H1 (cell line): Measurements from ENCODE around the gene COX6A2. TPM values are rescaled to one million over a fixed set of nuclear protein-coding genes. Genes with fewer than 3 reads are reported as not detected.

ENCODE experiments used
- CTCF ChIA-PET: fragments of 300-600 bp; sonication (Branson Sonifier 250); formaldehyde crosslinking; loops from one replicate; lab custom pipeline; 2021; ENCODE audit not compliant: partially characterized antibody; lab: Charles Lee
- POLR2A ChIA-PET: fragments of 300-600 bp; sonication (Branson Sonifier 250); formaldehyde crosslinking; loops from one replicate; lab custom pipeline; 2021; ENCODE audit warnings: inconsistent platforms; ENCODE audit not compliant: partially characterized antibody; lab: Charles Lee
- DNase-seq, 2 experiments: peaks; one replicate each; pipeline versions ENCODE4 v3.0.0 to v3.0.0-alpha.2; 2010 to 2022; ENCODE audit warnings: low spot score in 2 of 2, low read depth in 1 of 2, mixed read lengths in 1 of 2
- FAIRE-seq: peaks from 2 replicates; lab custom pipeline; 2011; peaks lifted over from hg19 to GRCh38; lab: Jason Lieb, UNC
- H2AFZ ChIP-seq: 2 replicates; pipeline ENCODE4 v1.8.1; 2012; ENCODE audit warnings: low read length, inconsistent platforms
- H2AK5ac ChIP-seq: 2 replicates; pipeline ENCODE4 v1.6.1; 2013; ENCODE audit warnings: low read depth, low read length
- H2BK120ac ChIP-seq: replicated peaks from 2 replicates; pipeline ENCODE3; 2013; ENCODE audit warnings: low read depth, low read length, inconsistent platforms
- H2BK12ac ChIP-seq: 2 replicates; pipeline ENCODE4 v1.6.1; 2013; ENCODE audit warnings: low read depth, low read length
- H2BK15ac ChIP-seq: 2 replicates; pipeline ENCODE4 v1.6.1; 2013; ENCODE audit warnings: low read length
- H2BK20ac ChIP-seq: 2 replicates; pipeline ENCODE4 v1.6.1; 2013; ENCODE audit warnings: low read length
- H2BK5ac ChIP-seq: 2 replicates; pipeline ENCODE4 v1.6.1; 2013; ENCODE audit warnings: low read depth, low read length
- H3K14ac ChIP-seq: 2 replicates; pipeline ENCODE4 v1.6.1; 2013; ENCODE audit warnings: inconsistent platforms; ENCODE audit not compliant: insufficient read length
- H3K18ac ChIP-seq: 2 replicates; pipeline ENCODE4 v1.6.1; 2013; ENCODE audit warnings: low read length; ENCODE audit errors: extremely low read depth
- H3K23ac ChIP-seq: 2 replicates; pipeline ENCODE4 v1.6.1; 2013; ENCODE audit warnings: inconsistent platforms; ENCODE audit not compliant: insufficient read length
- H3K23me2 ChIP-seq: 2 replicates; pipeline ENCODE4 v1.6.1; 2013; ENCODE audit warnings: low read depth, low read length
- H3K27ac ChIP-seq: 2 replicates; pipeline ENCODE4 v1.6.1; 2011; ENCODE audit warnings: low read depth, low read length, inconsistent platforms
- H3K27me3 ChIP-seq, 4 experiments: replicated peaks in 1 of 4; 1 replicate in 1 of 4; 2 replicates in 3 of 4; pipeline versions ENCODE4 v1.6.1 to v1.8.1; 2011 to 2013; ENCODE audit warnings: low read length in 3 of 4, mild to moderate bottlenecking in 3 of 4, inconsistent platforms in 2 of 4, mixed read lengths in 2 of 4, moderate library complexity in 1 of 4; ENCODE audit not compliant: control insufficient read depth in 3 of 4, insufficient read depth in 3 of 4; ENCODE audit errors: extremely low read depth in 1 of 4
- H3K36me3 ChIP-seq, 4 experiments: 2 replicates each; pipeline versions ENCODE4 v1.6.1 to v1.8.1; 2011 to 2013; ENCODE audit warnings: mild to moderate bottlenecking in 4 of 4, low read length in 3 of 4, moderate library complexity in 2 of 4, control low read depth in 1 of 4, inconsistent platforms in 1 of 4; ENCODE audit not compliant: insufficient read depth in 4 of 4, control insufficient read depth in 2 of 4
- H3K4ac ChIP-seq: replicated peaks from 2 replicates; pipeline ENCODE3; 2013; ENCODE audit warnings: low read length, low read depth, mixed read lengths, inconsistent platforms; ENCODE audit not compliant: insufficient read length
- H3K4me1 ChIP-seq, 4 experiments: replicated peaks in 1 of 4; 1 replicate in 1 of 4; 2 replicates in 3 of 4; pipeline versions ENCODE4 v1.6.1 to v1.8.1; 2011 to 2013; ENCODE audit warnings: low read length in 3 of 4, inconsistent platforms in 2 of 4, mixed read lengths in 1 of 4; ENCODE audit not compliant: insufficient read depth in 4 of 4, control insufficient read depth in 3 of 4
- H3K4me2 ChIP-seq, 2 experiments: 2 replicates each; pipeline versions ENCODE4 v1.6.1 to v1.8.1; 2011 to 2013; ENCODE audit warnings: low read depth in 2 of 2, low read length in 2 of 2, control low read depth in 1 of 2, inconsistent platforms in 1 of 2, mild to moderate bottlenecking in 1 of 2; ENCODE audit not compliant: insufficient read depth in 1 of 2
- H3K4me3 ChIP-seq, 4 experiments: fragments of 200-600, 300-600 bp in 1 of 4; sonication (generic), shearing (Covaris generic), sonication (Bioruptor Twin) in 1 of 4; 2 replicates each; pipeline versions ENCODE4 v1.5.1 to v1.8.1; 2011 to 2016; ENCODE audit warnings: low read length in 4 of 4, low read depth in 3 of 4, control low read depth in 2 of 4, inconsistent platforms in 2 of 4, mild to moderate bottlenecking in 2 of 4, mixed read lengths in 1 of 4, moderate library complexity in 1 of 4; ENCODE audit not compliant: insufficient read depth in 2 of 4; ENCODE audit errors: extremely low read depth in 1 of 4
- H3K56ac ChIP-seq: replicated peaks from 2 replicates; pipeline ENCODE3; 2013; ENCODE audit warnings: low read depth, mild to moderate bottlenecking, mixed read lengths, low read length, inconsistent platforms; ENCODE audit not compliant: insufficient read length
- H3K79me1 ChIP-seq: 2 replicates; pipeline ENCODE4 v1.6.1; 2013; ENCODE audit warnings: low read depth, low read length, control low read depth
- H3K79me2 ChIP-seq, 2 experiments: 2 replicates each; pipeline versions ENCODE4 v1.6.1 to v1.8.1; 2012 to 2013; ENCODE audit warnings: low read length in 2 of 2, mild to moderate bottlenecking in 2 of 2, inconsistent platforms in 1 of 2; ENCODE audit not compliant: insufficient read depth in 2 of 2, control insufficient read depth in 1 of 2
- H3K9ac ChIP-seq, 4 experiments: replicated peaks in 1 of 4; 1 replicate in 1 of 4; 2 replicates in 3 of 4; pipeline versions ENCODE4 v1.6.1 to v1.8.1; 2011 to 2013; ENCODE audit warnings: low read depth in 3 of 4, low read length in 3 of 4, control low read depth in 2 of 4, mild to moderate bottlenecking in 2 of 4, moderate library complexity in 2 of 4, inconsistent platforms in 1 of 4; ENCODE audit errors: extremely low read depth in 1 of 4
- H3K9me3 ChIP-seq, 2 experiments: 2 replicates each; pipeline versions ENCODE4 v1.6.1 to v1.8.1; 2012 to 2013; ENCODE audit warnings: mild to moderate bottlenecking in 2 of 2, moderate library complexity in 2 of 2, control low read depth in 1 of 2, inconsistent platforms in 1 of 2, low read depth in 1 of 2, low read length in 1 of 2, mixed read lengths in 1 of 2; ENCODE audit not compliant: insufficient read depth in 2 of 2
- H4K20me1 ChIP-seq, 2 experiments: replicated peaks in 1 of 2; 2 replicates each; pipeline versions ENCODE3 to v1.8.1; 2011 to 2013; ENCODE audit warnings: inconsistent platforms in 2 of 2, low read length in 2 of 2, mild to moderate bottlenecking in 1 of 2; ENCODE audit not compliant: insufficient read depth in 2 of 2, control insufficient read depth in 1 of 2
- H4K5ac ChIP-seq: 2 replicates; pipeline ENCODE4 v1.6.1; 2013; ENCODE audit warnings: low read length, low read depth, mixed read lengths, inconsistent platforms; ENCODE audit not compliant: insufficient read length
- H4K8ac ChIP-seq: 2 replicates; pipeline ENCODE4 v1.8.0; 2013; ENCODE audit warnings: mild to moderate bottlenecking, moderate library complexity, low read length, inconsistent platforms; ENCODE audit not compliant: insufficient read depth; ENCODE audit errors: extremely low read depth
- H4K91ac ChIP-seq: replicated peaks from 2 replicates; pipeline ENCODE3; 2013; ENCODE audit warnings: low read length, mixed read lengths, inconsistent platforms; ENCODE audit not compliant: insufficient read length
- ATF2 ChIP-seq: IDR thresholded peaks from 2 replicates; pipeline ENCODE4 v1.6.1; 2012; ENCODE audit warnings: low read length, inconsistent platforms
- RFX5 ChIP-seq: IDR thresholded peaks from 2 replicates; pipeline ENCODE4 v1.6.1; 2011; ENCODE audit warnings: low read depth, low read length, improper control_type of control experiment, borderline replicate concordance
- TAF7 ChIP-seq: optimal IDR thresholded peaks from 2 replicates; pipeline ENCODE3; 2011; ENCODE audit warnings: low read depth, mild to moderate bottlenecking, inconsistent platforms, low read length, moderate library complexity, borderline replicate concordance
- WGBS, 2 experiments: shearing (Covaris generic) in 1 of 2; methylation state at CpG; one replicate each; pipeline versions ENCODE4 v1.1.6 to v1.1.7; 2013 to 2015; ENCODE audit warnings: low lambda C conversion rate in 2 of 2, mixed read lengths in 2 of 2, inconsistent platforms in 1 of 2, low coverage in 1 of 2, missing lambda C conversion rate in 1 of 2; ENCODE audit not compliant: insufficient replicate concordance in 2 of 2, insufficient coverage in 1 of 2, insufficient read length in 1 of 2; ENCODE audit errors: extremely low coverage in 1 of 2, missing lambda C conversion rate in 1 of 2; 5-methylcytosine and 5-hydroxymethylcytosine counted together
- polyA plus RNA-seq, 7 experiments: library from polyadenylated mRNA; depleted of rRNA in 3 of 7; stranded (reverse) in 5 of 7; unstranded in 2 of 7; fragments of >200 nt in 5 of 7; fragments of 200-250 nt in 2 of 7; gene quantifications; 1 replicate in 5 of 7; 2 replicates in 1 of 7; 4 replicates in 1 of 7; pipeline versions ENCODE4 v1.2.1 to v1.2.3, GENCODE V29; 2011 to 2013; ENCODE audit warnings: missing spikeins in 2 of 7, mixed read lengths in 2 of 7
- total RNA-seq: library from RNA; stranded (reverse); fragmentation: NEBNext Ultra II Directional; extraction: Animal tissue kit (Norgen Biotek cat#: 25700); gene quantifications from 2 replicates; pipeline ENCODE4 v1.2.1, GENCODE V29; 2021

COX6A2 gene
- total and polyA plus RNA-seq, 2 of the 8 experiments (the other 6 are each of a cell fraction or from before 2014, with no cell fraction given): 0.79 TPM; not detected in 1

DNA sequence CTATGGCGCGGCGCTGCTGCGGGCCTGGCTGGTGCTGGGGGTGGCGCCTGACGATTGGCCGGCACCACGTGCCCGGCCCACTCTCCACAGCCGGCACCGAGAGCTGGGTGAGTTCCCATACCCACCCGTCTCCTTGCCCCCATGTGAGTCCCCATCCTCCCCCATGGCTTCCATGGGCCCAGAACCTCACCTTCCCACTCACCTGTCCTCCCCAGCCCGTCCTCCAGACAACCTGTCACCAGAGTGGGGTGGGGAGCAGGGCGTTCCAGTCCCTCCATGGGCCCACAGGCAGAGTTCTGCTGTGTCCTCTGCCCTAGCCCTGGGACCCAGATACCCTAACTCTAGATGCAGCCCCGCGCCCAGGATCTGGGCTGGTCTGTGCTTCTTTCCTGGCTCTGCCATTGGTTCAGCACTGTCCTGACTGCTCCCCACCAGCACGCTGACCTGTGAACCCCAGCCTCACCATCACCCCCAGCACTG lies 36.7 kb upstream of the COX6A2 start:
- no peak overlapping the region for H3K4me3 ChIP-seq
- H3K23me2 ChIP-seq: 0 out of 2 replicates have a peak, but pooled peaks cover 3% of the 10 kb centered on the region
- no peak overlapping the region for H3K14ac ChIP-seq
- no peak overlapping the region for H3K56ac ChIP-seq
- no peak overlapping the region for H3K4me2 ChIP-seq
- H2AFZ ChIP-seq: no peak overlapping the region
- peaks cover 0 to 13% (median 1%) of the 10 kb centered on the region in 4 experiments; a peak in 4 of 8 replicates for H3K36me3 ChIP-seq
- no peak overlapping the region for H2BK120ac ChIP-seq
- no peak overlapping the region for H4K91ac ChIP-seq
- DNase-seq (no peak), FAIRE-seq (no peak)
- no peak overlapping the region for H2BK15ac ChIP-seq
- ChIA-PET POLR2A (no interaction called here), CTCF (no interaction called here)
- H2AK5ac ChIP-seq: no peak overlapping the region
- H3K27me3 ChIP-seq: no peaks in the 10 kb centered on the region
- H3K9ac ChIP-seq: no peak overlapping the region
- H3K79me2 ChIP-seq: no peaks in the 10 kb centered on the region
- H3K4me1 ChIP-seq: no peaks in the 10 kb centered on the region
- H3K9me3 ChIP-seq: no peaks in the 10 kb centered on the region
- 89% methylated on average over 17 of the region's 17 CpGs; no CpG with 5 or more reads in 1 of the 2 experiments for WGBS, 2 experiments
- H3K18ac ChIP-seq: no peak overlapping the region
- no peaks in the 10 kb centered on the region for H4K20me1 ChIP-seq
- H3K23ac ChIP-seq: no peak overlapping the region
- H2BK20ac ChIP-seq: no peak overlapping the region
- H3K27ac ChIP-seq: no peak overlapping the region; the same call in 1 of the 2 replicates
- no peak overlapping the region for H2BK12ac ChIP-seq
- H2BK5ac ChIP-seq: no peak overlapping the region
- H4K8ac ChIP-seq: no peak overlapping the region; the same call in 1 of the 2 replicates
- no peak overlapping the region for H4K5ac ChIP-seq
- no peaks in the 10 kb centered on the region for H3K79me1 ChIP-seq
- H3K4ac ChIP-seq: no peak overlapping the region
- TF ChIP-seq TAF7: no peak
- TF ChIP-seq RFX5: no peak
- no peak for TF ChIP-seq ATF2
